IMR-90 (cell line): Measurements from ENCODE around the gene OSCP1. TPM values are rescaled to one million over a fixed set of nuclear protein-coding genes. Genes with fewer than 3 reads are reported as not detected.

Source experiments
- ATAC-seq: fragments of 200-7000 bp; cut with Tn5 transposase; 2 replicates; pipeline ENCODE4 v1.9.1; 2020; ENCODE audit warnings: low read depth, mild to moderate bottlenecking, moderate library complexity
- BruUV-seq: library from RNA; stranded (reverse); fragments of 400-500 nt; replicated peaks from 2 replicates; lab custom pipeline; 2021; lab: Mats Ljungman, UMichigan
- CTCF ChIA-PET: fragments of 300-600 bp; formaldehyde crosslinking; extraction: SDS; loops from one replicate; lab custom pipeline; 2021; ENCODE audit warnings: antibody characterized with exemption; lab: Yijun Ruan, JAX
- POLR2A ChIA-PET: fragments of 300-600 bp; sonication (Branson Sonifier 250); formaldehyde crosslinking; loops from one replicate; lab custom pipeline; 2022; ENCODE audit warnings: antibody characterized with exemption; ENCODE audit not compliant: unreplicated experiment; lab: Charles Lee
- DNase-seq: peaks from one replicate; pipeline ENCODE4 v3.0.0; 2013
- H2AFZ ChIP-seq: replicated peaks from 2 replicates; pipeline ENCODE3; 2013; ENCODE audit warnings: low read length, mild to moderate bottlenecking; ENCODE audit not compliant: poor library complexity
- H2AK5ac ChIP-seq: 2 replicates; pipeline ENCODE4 v1.6.1; 2013; ENCODE audit warnings: low read depth, low read length, inconsistent platforms
- H2AK9ac ChIP-seq: replicated peaks from 2 replicates; pipeline ENCODE3; 2013; ENCODE audit warnings: mild to moderate bottlenecking, low read depth, low read length, moderate library complexity; ENCODE audit not compliant: poor library complexity
- H2BK120ac ChIP-seq: 2 replicates; pipeline ENCODE4 v1.6.1; 2013; ENCODE audit warnings: low read depth, low read length, inconsistent platforms
- H2BK15ac ChIP-seq: 3 replicates; pipeline ENCODE4 v1.6.1; 2013; ENCODE audit warnings: low read depth, low read length, inconsistent platforms
- H2BK20ac ChIP-seq: 2 replicates; pipeline ENCODE4 v1.6.1; 2013; ENCODE audit warnings: low read depth, mild to moderate bottlenecking, inconsistent platforms, low read length, moderate library complexity
- H2BK5ac ChIP-seq: 2 replicates; pipeline ENCODE4 v1.6.1; 2013; ENCODE audit warnings: mild to moderate bottlenecking, low read depth, low read length, inconsistent platforms; ENCODE audit not compliant: poor library complexity, severe bottlenecking
- H3K14ac ChIP-seq: replicated peaks from 2 replicates; pipeline ENCODE4 v1.6.1; 2013; ENCODE audit warnings: low read depth, low read length, inconsistent platforms
- H3K18ac ChIP-seq: 2 replicates; pipeline ENCODE4 v1.6.1; 2013; ENCODE audit warnings: low read depth, low read length, control low read depth
- H3K23ac ChIP-seq: 2 replicates; pipeline ENCODE4 v1.6.1; 2013; ENCODE audit warnings: low read depth, low read length, inconsistent platforms
- H3K27ac ChIP-seq: 2 replicates; pipeline ENCODE4 v1.5.1; 2013; ENCODE audit warnings: mild to moderate bottlenecking, control low read depth, low read length; ENCODE audit not compliant: insufficient read depth
- H3K27me3 ChIP-seq: 2 replicates; pipeline ENCODE4 v1.6.1; 2013; ENCODE audit warnings: low read length; ENCODE audit not compliant: control insufficient read depth, insufficient read depth
- H3K36me3 ChIP-seq: 2 replicates; pipeline ENCODE4 v1.6.1; 2013; ENCODE audit warnings: low read length, mixed read lengths; ENCODE audit not compliant: control insufficient read depth, insufficient read depth
- H3K4ac ChIP-seq: 2 replicates; pipeline ENCODE4 v1.6.1; 2013; ENCODE audit warnings: low read depth, low read length, inconsistent platforms
- H3K4me1 ChIP-seq: 2 replicates; pipeline ENCODE4 v1.6.1; 2013; ENCODE audit warnings: low read length, mixed read lengths; ENCODE audit not compliant: control insufficient read depth, insufficient read depth
- H3K4me2 ChIP-seq: 2 replicates; pipeline ENCODE4 v1.6.1; 2013; ENCODE audit warnings: low read depth, mild to moderate bottlenecking, control low read depth, low read length, moderate library complexity
- H3K4me3 ChIP-seq: 2 replicates; pipeline ENCODE4 v1.5.1; 2013; ENCODE audit warnings: low read depth, mild to moderate bottlenecking, control low read depth, low read length, moderate library complexity; ENCODE audit not compliant: insufficient read depth
- H3K56ac ChIP-seq: 2 replicates; pipeline ENCODE4 v1.6.1; 2013; ENCODE audit warnings: low read length, inconsistent platforms; ENCODE audit not compliant: insufficient read depth; ENCODE audit errors: extremely low read depth
- H3K79me1 ChIP-seq, 2 experiments: 2 replicates each; pipeline ENCODE4 v1.6.1; 2013; ENCODE audit warnings: low read length in 2 of 2, inconsistent platforms in 1 of 2, low read depth in 1 of 2
- H3K9ac ChIP-seq: 2 replicates; pipeline ENCODE4 v1.6.1; 2013; ENCODE audit warnings: low read depth, low read length, control low read depth
- H3K9me1 ChIP-seq: 2 replicates; pipeline ENCODE4 v1.6.1; 2013; ENCODE audit warnings: low read length, inconsistent platforms; ENCODE audit not compliant: insufficient read depth
- H3K9me3 ChIP-seq: 2 replicates; pipeline ENCODE4 v1.6.1; 2013; ENCODE audit warnings: low read length; ENCODE audit not compliant: control insufficient read depth, insufficient read depth
- H4K20me1 ChIP-seq: 2 replicates; pipeline ENCODE4 v1.6.1; 2013; ENCODE audit warnings: low read length, inconsistent platforms; ENCODE audit not compliant: insufficient read depth
- H4K5ac ChIP-seq: 2 replicates; pipeline ENCODE4 v1.6.1; 2013; ENCODE audit warnings: mild to moderate bottlenecking, low read depth, low read length, control low read depth
- H4K8ac ChIP-seq, 2 experiments: 2 replicates each; pipeline ENCODE4 v1.6.1; 2013; ENCODE audit warnings: low read depth in 2 of 2, low read length in 2 of 2, control low read depth in 1 of 2, inconsistent platforms in 1 of 2
- H4K91ac ChIP-seq: 2 replicates; pipeline ENCODE4 v1.6.1; 2013; ENCODE audit warnings: low read depth, low read length, inconsistent platforms; ENCODE audit not compliant: insufficient read depth
- BHLHE40 ChIP-seq: fragments of 150-350 bp; IDR thresholded peaks from 2 replicates; pipeline ENCODE4 v1.6.1; 2016; ENCODE audit warnings: mild to moderate bottlenecking, low read depth, low read length
- CEBPB ChIP-seq: IDR thresholded peaks from 2 replicates; pipeline ENCODE4 v1.6.1; 2012; ENCODE audit warnings: low read depth, low read length, improper control_type of control experiment
- CHD1 ChIP-seq: IDR thresholded peaks from 2 replicates; pipeline ENCODE4 v1.6.1; 2012; ENCODE audit warnings: low read depth, low read length, improper control_type of control experiment
- ELK1 ChIP-seq: fragments of 150-350 bp; IDR thresholded peaks from 2 replicates; pipeline ENCODE4 v1.6.1; 2016; ENCODE audit warnings: low read depth, mild to moderate bottlenecking, low read length, moderate library complexity, borderline replicate concordance
- FOS ChIP-seq: fragments of 150-350 bp; IDR thresholded peaks from 2 replicates; pipeline ENCODE4 v1.6.1; 2016; ENCODE audit warnings: low read depth, low read length
- MAFK ChIP-seq: IDR thresholded peaks from 2 replicates; pipeline ENCODE4 v1.6.1; 2012; ENCODE audit warnings: low read depth, low read length, improper control_type of control experiment
- MAZ ChIP-seq: IDR thresholded peaks from 2 replicates; pipeline ENCODE4 v1.6.1; 2012; ENCODE audit warnings: low read depth, mild to moderate bottlenecking, low read length, improper control_type of control experiment, moderate library complexity, borderline replicate concordance
- MXI1 ChIP-seq: IDR thresholded peaks from 2 replicates; pipeline ENCODE4 v1.6.1; 2012; ENCODE audit warnings: low read depth, mild to moderate bottlenecking, low read length, moderate library complexity, borderline replicate concordance
- NFE2L2 ChIP-seq: fragments of 150-350 bp; IDR thresholded peaks from 2 replicates; pipeline ENCODE4 v1.6.1; 2016; ENCODE audit warnings: low read depth, mild to moderate bottlenecking, low read length
- POLR2A ChIP-seq: IDR thresholded peaks from 2 replicates; pipeline ENCODE4 v1.6.1; 2012; ENCODE audit warnings: mild to moderate bottlenecking, low read depth, low read length
- RAD21 ChIP-seq: IDR thresholded peaks from 2 replicates; pipeline ENCODE4 v1.6.1; 2012; ENCODE audit warnings: low read length, improper control_type of control experiment
- RCOR1 ChIP-seq: IDR thresholded peaks from 2 replicates; pipeline ENCODE4 v1.6.1; 2012; ENCODE audit warnings: mild to moderate bottlenecking, low read length, improper control_type of control experiment; ENCODE audit not compliant: insufficient replicate concordance
- WGBS, 2 experiments: methylation state at CpG; one replicate each; pipeline versions ENCODE4 v1.1.5 to v1.1.7; 2013; ENCODE audit warnings: missing lambda C conversion rate in 2 of 2; ENCODE audit not compliant: insufficient read length in 1 of 2; ENCODE audit errors: extremely low coverage in 2 of 2; 5-methylcytosine and 5-hydroxymethylcytosine counted together
- dilution Hi-C: fragments of 300-500 bp; cut with HindIII; formaldehyde crosslinking; loops from one replicate; pipeline ENCODE4 v1.14.3; 2018; ENCODE audit warnings: low sequenced_read_pairs; ENCODE audit not compliant: unreplicated experiment
- in situ Hi-C: fragments of 300-500 bp; cut with MboI; formaldehyde crosslinking; loops from 3 replicates; pipeline ENCODE4 v1.14.3; 2019; ENCODE audit warnings: low sequenced_read_pairs, inconsistent platforms, mixed read lengths
- intact Hi-C: fragments of 100-400 bp; cut with micrococcal nuclease; formaldehyde crosslinking; loops from 2 replicates; pipeline ENCODE4 v1.10.0; 2022
- polyA plus RNA-seq, 3 experiments: library from polyadenylated mRNA; depleted of rRNA; stranded (reverse); fragments of >200 nt; gene quantifications; 2 replicates each; pipeline ENCODE4 v1.2.3, GENCODE V29; 2012; ENCODE audit warnings: low replicate concordance in 1 of 3
- total RNA-seq: library from RNA; depleted of rRNA; stranded (reverse); fragments of >200 nt; gene quantifications from 2 replicates; pipeline ENCODE4 v1.2.3, GENCODE V29; 2012

Gene OSCP1
- total and polyA plus RNA-seq, 2 of the 4 experiments (the other 2 are of a cell fraction) = 7.8 to 11.8 TPM

DNA sequence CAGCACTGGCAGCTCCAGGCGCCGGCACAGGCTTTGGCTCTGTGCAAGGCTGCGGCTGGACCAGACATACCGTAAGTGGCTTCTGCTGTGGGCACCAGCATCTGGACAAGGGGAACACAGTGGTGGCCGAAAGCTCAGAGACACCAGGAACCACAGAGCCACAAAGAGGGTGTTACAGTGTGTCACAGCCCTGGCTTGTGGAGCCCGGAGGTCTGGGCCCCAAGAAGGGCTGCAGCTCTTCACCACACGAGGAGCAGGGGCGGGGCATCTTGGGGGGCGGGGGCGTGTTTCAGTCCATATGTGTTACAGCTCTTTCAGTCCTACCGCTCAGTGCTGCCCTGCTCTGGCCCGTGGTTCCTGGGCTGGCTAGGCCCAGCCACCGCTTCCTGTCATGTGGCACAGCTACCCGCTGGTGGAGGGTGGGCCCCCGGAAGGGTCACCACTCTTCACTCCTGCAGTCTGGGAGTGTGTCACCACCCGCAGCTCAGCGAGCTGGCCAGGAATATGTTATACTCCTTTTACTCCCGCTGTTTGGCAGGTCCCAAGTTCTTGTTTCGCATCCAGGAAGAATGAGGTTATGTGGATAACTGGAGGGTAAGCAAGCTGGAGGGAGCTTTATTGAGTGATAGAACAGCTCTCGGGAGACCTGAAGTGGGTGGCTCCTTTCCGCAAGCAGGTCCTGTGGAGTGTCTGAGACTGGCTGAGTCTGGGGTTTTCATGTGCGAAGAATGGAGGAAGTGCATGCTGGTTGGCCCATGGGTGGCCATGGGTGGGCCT lies 49.2 kb downstream of the OSCP1 start:
- intact Hi-C loops (no loop called here), dilution Hi-C loops (no loop called here), in situ Hi-C loops (loop anchor here (25.0 kb wide), 1 partner anchor 289 kb away; no protein-coding TSS in a partner anchor)
- H3K4me1 ChIP-seq = no peaks in the 10 kb centered on the region
- H3K27me3 ChIP-seq = no peaks in the 10 kb centered on the region
- peak; percentile 18 for DNase-seq
- no peak overlapping the region for H3K27ac ChIP-seq
- H2BK20ac ChIP-seq = no peak overlapping the region
- ATAC-seq = no peak
- H4K8ac ChIP-seq = peak overlapping the region in 1 of 2 experiments; percentile 42; a peak in 1 of 4 replicates
- no peaks in the 10 kb centered on the region for H3K9me3 ChIP-seq
- H3K56ac ChIP-seq = no peak overlapping the region
- peak overlapping the region; percentile 80 for H2AFZ ChIP-seq
- no peak overlapping the region for H3K4me3 ChIP-seq
- no peak overlapping the region for H2BK120ac ChIP-seq
- H3K18ac ChIP-seq = no peak overlapping the region
- ChIA-PET CTCF (interaction anchor here (0.6 kb wide), 1 partner anchor 19 kb away, joined by 8 read pairs; no protein-coding TSS in a partner anchor), POLR2A (interaction anchor here (0.6 kb wide), 2 partner anchors 14 to 132 kb away, joined by 3 to 5 read pairs; no protein-coding TSS in a partner anchor)
- H3K9ac ChIP-seq = no peak overlapping the region
- H3K4me2 ChIP-seq = no peak overlapping the region
- no peak overlapping the region for H3K14ac ChIP-seq
- H3K79me1 ChIP-seq = peaks cover 8 to 15% of the 10 kb centered on the region in 2 experiments; a peak in 3 of 4 replicates
- H2BK15ac ChIP-seq = 0 out of 3 replicates have a peak overlapping the region, but pooled peaks have one; percentile 28
- TF ChIP-seq RCOR1 (no peak), NFE2L2 (no peak), FOS (no peak), BHLHE40 (no peak), CEBPB (no peak), MAFK (no peak), ELK1 (no peak), CHD1 (no peak), MXI1 (no peak), POLR2A (no peak), RAD21 (no peak), MAZ (no peak)
- no peak overlapping the region for H2AK9ac ChIP-seq
- H3K9me1 ChIP-seq = peaks cover 5% of the 10 kb centered on the region
- H4K91ac ChIP-seq = no peak overlapping the region
- BruUV-seq = no TSS peak
- 0 out of 2 replicates have a peak overlapping the region, but pooled peaks have one; percentile 19 for H3K4ac ChIP-seq
- H2AK5ac ChIP-seq = peak overlapping the region; percentile 50
- no peak overlapping the region for H4K5ac ChIP-seq
- H4K20me1 ChIP-seq = no peaks in the 10 kb centered on the region
- 92% methylated on average over 9 of the region's 22 CpGs; no CpG with 5 or more reads in 1 of the 2 experiments for WGBS, 2 experiments
- no peak overlapping the region for H3K23ac ChIP-seq
- no peaks in the 10 kb centered on the region for H3K36me3 ChIP-seq
- no peak overlapping the region for H2BK5ac ChIP-seq
